ENCODE results near the gene HS2ST1.
A peak's percentile ranks its signal among the peaks of the same experiment; 100 is the strongest.

The HS2ST1 gene

DNA sequence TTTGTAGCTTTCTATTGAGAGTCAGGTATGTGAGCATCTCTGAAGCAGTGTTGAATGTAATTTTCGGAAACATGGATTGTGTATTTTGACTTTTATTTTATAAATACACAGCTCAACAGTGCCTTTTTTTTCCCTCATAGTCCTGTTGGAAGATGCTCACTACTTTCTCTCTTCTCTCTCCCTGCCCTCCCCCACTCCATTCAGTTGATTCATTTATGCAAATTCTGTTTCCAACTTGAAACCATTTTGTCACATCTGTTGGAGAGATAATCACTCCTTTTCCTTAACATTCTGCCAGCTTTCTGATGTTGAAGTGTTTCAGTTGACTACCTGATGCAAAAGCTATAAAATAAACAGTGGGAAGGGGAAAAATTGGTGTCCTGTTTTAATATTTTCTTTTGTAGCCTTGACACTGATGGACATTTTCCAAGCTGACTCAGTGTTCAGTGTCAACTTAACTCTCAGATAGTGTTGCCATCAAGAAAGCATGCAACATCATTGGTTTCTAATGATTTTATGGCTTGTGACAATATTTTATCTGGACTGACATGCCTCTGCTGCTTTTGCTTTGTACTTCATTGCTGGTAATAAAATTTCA, 194.5 kb downstream of the HS2ST1 start:
- peak; percentile 22 for DNase-seq (ENCODE audit: low read depth, low spot score)

DNA sequence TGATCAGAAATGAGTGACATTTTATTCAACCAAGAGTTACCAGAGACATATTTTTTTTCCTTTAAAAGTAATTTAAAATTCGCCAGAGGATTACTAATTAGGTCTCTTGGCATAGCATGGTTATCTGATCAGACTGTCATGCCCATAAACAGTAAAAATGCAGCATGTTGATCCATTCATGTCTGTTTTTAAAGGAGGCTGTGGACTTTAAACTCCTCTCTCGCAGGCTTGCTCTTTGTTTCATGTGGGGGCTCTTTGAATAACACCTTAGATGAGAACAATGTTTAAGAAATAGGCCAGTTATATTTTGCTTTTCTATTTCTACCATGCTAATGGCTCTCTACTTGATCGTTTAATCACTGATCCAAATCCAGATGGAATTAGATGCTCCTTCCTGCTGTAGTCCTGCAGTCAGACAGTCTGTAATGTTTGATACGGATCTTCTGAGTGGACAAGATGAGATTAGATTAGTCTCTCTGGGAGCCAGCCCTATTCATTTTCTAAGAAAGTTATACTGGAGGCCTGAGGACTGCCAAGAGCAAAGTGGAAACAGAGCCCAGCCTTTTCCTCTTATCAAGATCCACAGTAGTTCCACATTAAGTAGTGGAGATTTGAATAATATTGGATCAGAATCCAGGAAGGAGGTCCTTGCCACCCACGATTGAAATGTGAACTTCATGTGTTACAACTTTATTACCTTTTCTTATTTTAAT, 197.4 kb downstream of the HS2ST1 start:
- no peak for DNase-seq (ENCODE audit: low read depth, low spot score)

DNA sequence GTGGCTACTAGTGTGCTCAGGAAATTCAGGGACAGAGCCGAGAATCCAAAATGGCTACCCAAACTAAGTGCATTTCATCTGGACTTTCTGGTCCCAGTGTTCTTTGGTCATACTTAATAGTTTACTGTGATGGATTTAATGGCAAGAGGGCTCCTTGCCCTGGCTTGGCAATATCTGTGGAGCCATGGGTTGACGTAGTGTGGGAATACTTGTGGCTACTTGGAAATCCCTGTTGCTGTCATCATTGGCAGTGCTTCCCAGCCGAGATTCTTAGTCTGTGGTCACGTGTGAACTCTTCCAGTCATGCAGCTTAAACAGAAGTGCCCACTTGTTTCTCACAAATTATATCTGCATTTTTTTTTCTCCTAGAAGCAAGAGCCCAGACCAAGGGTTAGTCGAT, 198.9 kb downstream of the HS2ST1 start:
- peak; percentile 96 for DNase-seq (ENCODE audit: low read depth, low spot score)

DNA sequence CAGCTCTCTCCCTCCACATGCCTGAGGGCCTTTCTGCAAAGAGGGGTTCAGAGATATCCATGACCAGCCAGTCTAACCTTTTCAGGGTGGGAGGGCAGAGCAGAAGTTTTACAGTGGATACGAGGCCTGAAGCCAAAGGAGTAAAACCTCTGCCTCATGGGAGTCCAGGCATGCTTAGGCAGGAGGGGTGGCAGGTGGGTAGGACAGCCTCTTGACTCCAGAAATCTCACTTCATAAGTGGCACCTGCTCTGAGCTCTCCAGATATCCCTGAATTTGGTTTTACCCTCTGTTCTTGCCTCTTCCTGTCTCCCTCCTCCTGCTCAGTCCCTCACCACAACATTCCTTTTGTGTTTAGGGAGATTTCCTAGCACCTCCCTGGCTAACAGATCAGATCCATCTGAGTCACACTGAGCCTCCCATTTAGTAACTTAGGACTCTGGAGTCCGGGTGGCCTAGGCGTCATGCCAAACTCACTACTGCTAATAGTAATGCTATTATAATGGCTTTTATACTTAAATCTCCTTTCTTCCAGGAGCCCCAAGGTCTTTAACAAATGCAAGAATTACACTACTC, 201.0 kb downstream of the HS2ST1 start:
- DNase-seq (ENCODE audit: low read depth, low spot score): peak; percentile 85

DNA sequence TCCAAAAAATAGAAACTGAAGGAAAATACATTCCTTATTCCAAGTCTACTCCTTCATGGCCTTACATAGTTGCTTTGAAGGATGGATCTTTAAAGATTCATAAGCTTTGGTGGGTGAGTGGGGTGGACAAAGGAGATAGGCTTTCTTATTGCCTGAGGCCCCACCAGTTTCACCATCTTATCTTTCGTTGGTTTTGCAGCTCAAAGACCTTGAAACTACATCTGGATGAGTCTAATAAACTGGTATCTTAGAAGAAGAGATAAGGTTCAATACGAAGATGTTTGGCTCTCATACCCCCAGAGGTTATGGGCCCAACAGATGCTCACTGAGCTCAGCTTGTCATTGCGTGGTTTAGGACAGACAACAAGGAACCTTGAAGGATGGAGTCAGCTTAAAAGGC, 201.5 kb downstream of the HS2ST1 start:
- DNase-seq (ENCODE audit: low read depth, low spot score): no peak

DNA sequence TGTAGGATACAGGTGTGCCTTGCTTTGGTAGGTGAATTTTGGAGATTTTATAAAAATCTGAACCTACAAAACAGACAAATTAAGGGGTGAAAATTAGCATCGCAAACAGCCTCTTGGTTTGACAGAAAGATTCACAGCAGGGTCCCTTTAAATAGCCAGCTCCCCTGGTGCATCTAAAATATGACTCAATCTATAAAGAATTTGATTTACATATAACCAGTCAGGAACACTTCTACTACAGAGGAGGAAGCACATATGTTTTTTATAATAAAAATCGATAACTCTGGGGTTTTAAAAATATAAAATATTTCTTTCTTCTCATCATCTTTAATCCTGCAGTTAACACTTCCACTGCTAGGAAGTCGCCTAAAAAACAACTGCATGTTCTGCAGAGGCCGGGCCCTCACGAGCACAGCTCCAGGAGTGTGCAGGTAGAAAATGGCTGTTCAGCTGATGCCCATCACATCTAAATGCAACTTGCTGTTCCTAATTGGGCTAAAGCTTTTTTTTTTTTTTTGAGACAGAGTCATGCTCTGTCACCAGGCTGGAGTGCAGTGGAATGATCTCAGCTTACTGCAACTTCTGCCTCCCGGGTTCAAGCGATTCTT, 203.4 kb downstream of the HS2ST1 start:
- peak; percentile 44 for DNase-seq (ENCODE audit: low read depth, low spot score)

DNA sequence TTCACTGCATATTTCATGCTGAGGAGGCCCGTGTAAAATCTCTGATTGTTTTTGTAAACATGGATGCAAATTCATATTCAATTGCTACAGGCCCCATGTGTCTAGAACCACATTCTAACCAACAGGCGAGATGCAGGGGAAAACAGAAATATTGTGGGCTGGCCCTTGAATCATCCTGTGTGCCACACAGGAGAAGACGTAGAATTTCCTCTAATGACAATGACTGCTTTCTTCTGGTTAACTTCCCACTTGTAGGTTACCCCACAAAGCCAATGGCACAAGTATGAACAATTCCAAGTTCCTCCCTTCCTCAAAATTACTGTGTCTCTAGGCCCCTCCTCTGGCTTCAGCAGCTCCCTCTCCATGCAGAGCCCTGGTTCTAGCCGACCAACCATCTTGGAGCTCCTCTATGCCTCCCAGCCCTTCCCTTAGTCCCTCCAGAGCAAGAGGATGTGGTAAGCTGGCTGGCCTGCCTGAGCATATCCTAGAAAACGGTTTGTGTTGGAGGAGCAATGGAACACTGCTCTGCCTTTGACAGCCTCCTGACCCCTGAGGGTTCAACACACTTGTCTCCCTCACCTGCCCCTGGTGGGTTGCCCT, 205.2 kb downstream of the HS2ST1 start:
- DNase-seq (ENCODE audit: low read depth, low spot score): no peak

DNA sequence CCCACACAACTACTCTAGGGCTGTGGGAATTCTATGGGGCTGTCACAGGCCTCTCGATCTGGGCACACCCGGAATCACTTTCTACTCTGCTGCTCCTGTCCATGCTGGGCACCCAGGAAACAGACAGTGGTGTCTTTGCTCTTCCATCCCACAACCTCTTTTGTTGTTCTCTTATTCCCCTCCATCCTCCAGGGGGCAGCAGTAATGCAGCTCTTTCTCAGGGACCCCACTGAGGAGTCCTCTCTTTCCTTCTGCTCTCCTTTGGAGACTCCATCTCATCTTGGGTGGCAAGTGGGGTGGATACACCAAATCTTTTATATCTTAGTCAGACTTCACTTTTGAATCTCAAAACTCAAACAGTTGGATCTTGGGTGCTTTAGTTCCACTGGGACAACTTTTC, 206.3 kb downstream of the HS2ST1 start:
- DNase-seq (ENCODE audit: low read depth, low spot score): no peak

DNA sequence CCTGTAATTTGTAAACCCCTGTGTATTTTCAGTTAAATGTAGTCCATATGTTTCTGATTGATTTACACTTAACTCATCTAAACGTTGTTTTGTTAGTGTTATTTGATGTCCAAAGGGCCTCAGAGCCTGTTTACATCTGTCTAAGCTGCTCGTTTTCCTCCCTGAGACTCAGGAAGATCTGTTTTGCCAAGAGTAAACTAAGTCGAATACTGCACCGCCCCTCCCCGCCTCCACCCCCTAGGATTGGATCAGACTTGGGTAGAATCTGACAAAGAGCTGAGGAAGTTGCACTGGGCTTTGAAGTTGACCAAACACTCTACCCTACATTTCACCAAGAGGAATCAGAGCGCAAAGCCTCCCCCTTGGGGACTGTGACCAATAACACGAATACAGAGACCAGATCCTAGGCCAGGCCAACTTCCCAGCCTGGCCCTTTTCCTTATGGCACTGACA, 207.3 kb downstream of the HS2ST1 start:
- DNase-seq (ENCODE audit: low read depth, low spot score): no peak

DNA sequence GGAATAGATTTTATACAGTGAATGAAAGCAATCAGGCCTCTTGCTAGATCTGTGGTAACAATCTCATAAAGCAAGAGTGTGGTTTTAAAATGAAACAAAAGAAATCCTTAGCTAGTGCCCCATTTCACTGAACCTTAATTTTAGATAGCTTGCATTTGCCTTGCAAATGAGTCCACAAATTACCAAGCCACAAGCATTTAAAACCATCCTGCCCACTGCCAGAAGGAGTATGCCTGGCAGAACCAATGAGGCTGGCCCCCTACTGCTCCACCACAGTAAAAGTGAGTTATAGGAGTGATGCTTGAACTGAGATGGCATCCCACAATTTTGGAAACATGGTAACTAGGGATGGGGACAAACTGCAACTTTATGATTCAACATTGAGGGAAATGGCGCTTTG, 207.8 kb downstream of the HS2ST1 start:
- peak; percentile 45 for DNase-seq (ENCODE audit: low read depth, low spot score)

DNA sequence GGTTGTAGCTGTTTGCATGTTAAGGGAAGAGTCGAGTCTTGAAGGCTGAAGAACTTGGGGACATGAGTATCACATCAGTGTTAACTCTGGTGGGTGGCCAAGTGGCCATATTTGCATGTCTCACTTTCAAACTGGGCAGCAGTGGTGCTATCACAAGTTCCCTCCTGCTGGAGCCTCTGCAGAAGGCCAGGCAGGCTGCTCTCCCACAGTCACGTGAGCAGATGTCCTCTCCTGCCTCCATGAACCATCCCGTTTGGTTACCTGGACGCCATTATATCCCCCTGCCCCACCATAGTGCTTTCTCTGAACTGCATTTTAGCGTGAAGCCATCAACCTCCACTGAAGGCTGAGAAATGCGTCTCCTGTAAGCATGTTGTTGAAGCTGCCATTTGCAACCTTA, 209.2 kb downstream of the HS2ST1 start:
- DNase-seq (ENCODE audit: low read depth, low spot score): no peak

DNA sequence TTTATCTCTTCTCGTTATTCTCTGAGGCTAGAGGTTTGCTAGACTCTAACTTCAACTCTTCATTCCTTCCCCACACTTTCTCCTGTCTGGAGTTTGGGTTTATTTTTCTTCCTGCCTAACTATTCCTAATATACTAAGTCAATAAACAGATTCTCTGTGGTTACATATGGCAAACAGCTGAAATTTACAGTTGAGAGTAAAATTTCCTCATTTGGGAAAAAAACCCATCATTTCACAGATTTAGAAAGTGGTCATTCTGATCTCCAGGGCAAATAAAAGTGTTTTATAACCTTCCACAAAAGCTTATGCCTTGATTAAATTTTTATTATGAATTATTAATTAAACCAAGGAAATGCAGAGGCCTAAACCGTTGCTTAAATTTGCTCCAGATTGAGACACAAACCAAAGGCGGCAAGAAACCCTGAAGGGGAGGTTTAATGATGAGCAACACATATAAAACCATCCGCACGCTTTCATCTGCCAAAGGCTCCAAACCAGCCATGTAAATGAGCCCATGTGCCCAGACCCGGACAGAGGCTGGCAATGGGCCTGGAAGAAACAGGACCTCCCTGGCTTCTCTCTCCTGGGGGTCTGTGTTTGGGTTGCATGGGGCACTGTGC, 212.6 kb downstream of the HS2ST1 start:
- DNase-seq (ENCODE audit: low read depth, low spot score): no peak

DNA sequence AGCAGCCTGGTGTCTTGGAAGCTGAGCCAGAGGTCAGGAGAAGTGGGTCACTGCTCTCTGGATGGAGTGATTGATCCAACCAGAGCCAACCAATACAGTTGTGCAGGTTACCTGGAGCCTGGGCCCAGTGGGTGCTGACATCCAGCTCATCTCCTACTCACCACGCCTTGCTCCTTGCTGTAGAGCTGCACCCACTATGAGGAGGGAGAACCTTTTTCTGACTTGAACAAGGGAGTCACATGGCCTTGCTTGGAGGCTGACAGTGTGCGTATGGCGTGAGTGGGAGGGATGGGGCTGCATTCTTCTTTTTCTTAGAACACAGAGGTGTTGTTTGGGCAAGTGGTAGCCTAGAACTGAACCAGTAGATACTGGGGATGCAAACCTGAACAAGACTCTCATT, 213.1 kb downstream of the HS2ST1 start:
- DNase-seq (ENCODE audit: low read depth, low spot score): no peak

DNA sequence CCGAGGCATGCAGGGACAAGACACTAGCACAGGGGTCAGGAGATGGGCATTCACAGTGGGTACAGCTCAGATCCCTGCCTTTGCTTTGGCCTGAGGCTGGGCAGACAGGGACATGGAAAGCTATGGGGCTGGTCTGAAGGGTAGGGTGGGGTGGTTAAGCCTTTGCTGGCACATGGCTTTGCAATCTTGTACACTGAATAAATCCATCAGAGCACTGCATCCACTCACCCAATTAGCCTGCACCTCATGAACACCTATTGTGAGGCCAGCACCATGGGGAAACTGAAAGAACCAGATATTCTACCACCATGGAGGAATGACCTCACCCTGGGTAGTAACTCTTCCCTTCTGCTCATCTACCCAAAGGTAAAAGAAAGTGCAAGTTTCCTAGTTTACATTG, 214.6 kb downstream of the HS2ST1 start:
- DNase-seq (ENCODE audit: low read depth, low spot score): no peak

DNA sequence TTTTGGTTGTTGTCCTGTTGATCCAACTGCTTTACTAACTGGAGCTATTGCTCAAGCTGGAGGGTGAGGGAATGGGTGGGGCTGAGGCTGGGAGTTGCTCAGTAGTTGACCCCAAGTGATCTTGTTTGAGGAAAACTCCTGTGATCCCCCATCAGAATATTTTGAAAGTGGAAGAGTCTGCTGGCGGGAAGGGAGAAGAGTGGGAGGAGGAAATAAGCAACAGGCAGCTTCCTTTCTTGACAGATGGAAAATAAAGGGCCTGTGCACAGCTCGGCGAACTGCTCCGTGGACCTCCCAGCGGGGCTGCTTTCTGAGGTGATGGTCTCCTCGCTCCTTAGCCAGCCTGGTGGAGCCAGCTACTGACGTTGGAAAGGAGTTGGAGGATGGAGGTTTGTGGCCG, 215.2 kb downstream of the HS2ST1 start:
- DNase-seq (ENCODE audit: low read depth, low spot score): no peak

DNA sequence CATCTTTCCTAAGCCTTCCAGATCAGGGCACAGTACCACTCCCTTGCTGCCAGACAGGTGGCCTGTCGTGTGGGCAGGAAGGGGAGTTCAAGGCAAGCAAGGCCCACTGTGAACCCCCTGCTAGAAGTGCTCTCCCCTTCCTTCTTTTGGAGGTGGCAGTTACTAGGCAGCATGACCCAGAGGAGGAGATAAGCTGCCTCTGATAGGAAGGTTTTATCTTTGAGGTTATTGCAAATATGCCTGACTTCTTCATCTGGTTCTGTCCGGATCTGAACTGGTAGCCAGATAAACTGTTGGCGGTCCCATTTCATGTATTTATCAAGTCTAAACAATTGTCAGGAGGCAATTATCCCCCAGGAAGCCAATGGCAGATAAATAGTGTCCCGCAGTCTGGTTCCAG, 216.0 kb downstream of the HS2ST1 start:
- DNase-seq (ENCODE audit: low read depth, low spot score): no peak

DNA sequence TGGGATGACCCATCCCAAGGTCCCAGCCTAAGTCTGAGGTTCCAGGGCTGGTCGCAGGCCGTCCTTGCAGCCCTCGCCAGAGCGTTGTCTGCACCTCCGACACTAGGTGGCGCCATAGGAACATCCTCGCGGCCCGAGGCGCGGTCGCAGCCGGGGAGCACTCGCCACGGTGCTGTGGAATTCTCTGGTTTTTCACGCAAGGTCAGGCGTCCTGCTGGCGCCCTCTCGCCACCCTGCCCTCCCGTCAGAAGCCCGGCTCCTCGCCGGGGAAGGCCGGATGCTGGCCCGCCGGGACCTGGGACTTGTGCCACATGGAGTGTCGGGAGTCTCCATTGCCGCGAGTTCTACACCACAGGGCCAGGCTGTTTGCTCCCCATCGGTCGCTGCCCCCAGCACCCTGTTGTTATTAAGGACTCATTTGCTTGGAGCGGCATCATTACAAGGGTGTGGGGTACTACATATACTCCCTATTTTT, 217.4 kb downstream of the HS2ST1 start:
- peak; percentile 94 for DNase-seq (ENCODE audit: low read depth, low spot score)

DNA sequence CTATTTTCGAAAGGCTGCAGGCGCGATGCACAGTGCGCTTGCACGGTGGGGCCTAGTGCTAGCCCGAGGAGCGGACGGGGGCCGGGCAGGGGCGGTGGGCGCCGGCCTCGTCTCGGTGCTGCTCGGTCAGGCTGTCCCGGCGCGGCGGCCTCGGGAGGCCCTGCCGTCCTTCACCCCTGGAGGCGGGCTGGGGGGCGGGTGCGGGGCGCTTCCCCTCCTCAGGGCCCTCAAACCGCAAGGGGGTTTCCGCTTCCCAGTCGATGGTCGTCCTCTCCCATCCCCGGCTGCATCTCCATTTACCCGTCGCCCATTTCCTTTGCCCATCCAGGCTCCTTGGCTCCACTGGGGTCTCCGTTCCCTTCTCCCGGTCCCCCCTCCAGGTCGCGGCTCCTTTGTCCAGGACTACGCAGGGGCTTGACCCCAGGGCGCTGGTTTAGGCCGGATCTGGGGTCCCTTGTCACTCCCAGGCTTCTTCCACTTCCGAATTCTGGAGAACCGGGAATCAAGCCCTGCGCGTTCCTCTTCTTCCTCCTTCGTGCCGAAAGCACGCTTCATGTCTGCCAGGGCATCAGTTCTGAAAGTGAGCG, 217.9 kb downstream of the HS2ST1 start:
- DNase-seq (ENCODE audit: low read depth, low spot score): no peak

DNA sequence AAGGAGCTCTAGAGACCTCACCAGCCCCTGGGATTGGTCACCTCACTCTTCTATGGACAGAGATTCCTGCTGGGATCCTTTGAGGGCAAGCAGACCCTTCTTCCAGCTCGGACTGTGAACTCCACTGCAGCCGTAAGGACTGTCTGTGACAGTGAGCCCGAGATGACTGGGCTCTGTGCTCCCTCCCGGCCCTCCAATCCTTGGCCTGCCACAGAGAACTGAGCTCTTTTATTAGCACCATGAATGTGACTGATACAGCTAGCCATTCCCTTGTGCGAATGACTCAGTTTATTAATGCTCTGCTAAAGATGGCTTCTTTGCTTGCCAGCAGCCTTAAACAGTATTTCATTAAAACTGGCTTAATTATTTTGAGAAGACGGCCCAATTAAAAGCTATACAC, 219.6 kb downstream of the HS2ST1 start:
- peak; percentile 45 for DNase-seq (ENCODE audit: low read depth, low spot score)

DNA sequence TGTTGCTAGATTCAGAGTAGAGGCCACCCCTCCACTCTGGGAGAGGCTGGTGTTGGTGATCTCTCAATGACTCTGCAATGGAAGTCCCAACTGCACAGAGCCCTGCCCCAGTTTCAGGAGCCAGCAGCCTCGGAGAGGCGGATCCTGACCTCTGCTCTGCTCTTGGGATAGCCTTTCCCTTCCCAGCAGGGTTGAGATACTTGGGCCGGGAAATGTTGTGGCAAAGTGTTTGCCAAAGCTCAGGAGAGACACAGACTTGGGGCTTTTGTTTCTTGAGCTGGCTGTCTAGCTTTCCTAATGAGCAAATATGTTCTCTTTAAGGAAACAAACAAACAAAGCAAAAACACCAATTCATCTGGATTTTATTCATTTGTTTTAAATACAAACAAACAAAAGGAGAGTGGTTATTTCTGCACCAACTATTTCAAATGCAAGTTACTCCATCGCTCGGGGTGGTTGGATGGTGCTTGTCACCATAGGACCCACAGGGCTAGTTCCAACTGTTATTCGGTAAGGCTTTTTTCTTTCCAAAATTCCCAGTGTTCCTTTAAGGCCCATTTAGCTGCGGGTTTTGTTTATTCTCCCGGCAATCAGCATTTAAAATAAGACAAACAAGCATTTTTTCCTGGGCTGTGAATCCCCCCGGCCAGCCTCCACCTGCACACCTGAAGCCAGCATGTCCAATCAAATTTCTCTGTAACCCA, 220.3 kb downstream of the HS2ST1 start:
- DNase-seq (ENCODE audit: low read depth, low spot score): no peak

DNA sequence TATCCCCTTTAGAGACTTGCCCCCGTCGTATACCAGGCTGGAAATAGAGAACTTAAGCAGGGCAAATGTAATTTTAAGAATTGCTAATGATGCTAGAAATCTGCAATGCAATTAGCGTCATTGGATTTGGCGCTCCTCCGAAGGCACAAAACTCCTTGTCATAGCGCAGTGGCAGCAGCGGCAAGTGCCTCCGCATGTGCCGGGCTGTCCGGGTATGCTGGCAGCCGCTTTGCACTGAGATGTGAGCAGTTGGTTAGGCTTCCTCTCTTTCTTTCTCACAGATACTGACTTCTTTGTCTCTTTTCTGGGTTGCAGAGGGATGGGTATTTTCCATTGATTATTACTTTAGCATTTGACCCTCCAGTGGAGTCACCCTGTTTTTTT, 220.9 kb downstream of the HS2ST1 start:
- no peak for DNase-seq (ENCODE audit: low read depth, low spot score)

Data from astrocyte of the hippocampus (primary cell).